Lung (tissue), 12 donors: ENCODE measurements around the gene TEAD1. TPM values are rescaled to one million over a fixed set of nuclear protein-coding genes. Genes with fewer than 3 reads are reported as not detected.

Source experiments
- ATAC-seq: fragments of 200-7000 bp; cut with Tn5 transposase; one replicate; pipeline ENCODE4 v1.9.1; 2020; ENCODE audit warnings: moderate number of reproducible peaks; ENCODE audit not compliant: insufficient read depth, low FRiP score
- DNase-seq, 3 donors: peaks; one replicate each; pipeline ENCODE4 v3.0.0-alpha.2; 2013 to 2017
- H3K27ac ChIP-seq, 2 donors: one replicate each; pipeline ENCODE4 v1.5.1; 2013; ENCODE audit warnings: mild to moderate bottlenecking in 2 of 2, moderate library complexity in 2 of 2, control low read depth in 1 of 2, inconsistent platforms in 1 of 2, low read depth in 1 of 2, low read length in 1 of 2
- H3K27me3 ChIP-seq, 3 donors: one replicate each; pipeline ENCODE4 v1.5.1; 2013; ENCODE audit warnings: low read length in 2 of 3; ENCODE audit not compliant: control insufficient read depth in 3 of 3, insufficient read depth in 3 of 3
- H3K36me3 ChIP-seq, 4 donors: one replicate each; pipeline ENCODE4 v1.5.1; 2013; ENCODE audit warnings: low read length in 4 of 4, mild to moderate bottlenecking in 1 of 4, moderate library complexity in 1 of 4; ENCODE audit not compliant: control insufficient read depth in 4 of 4, insufficient read depth in 4 of 4
- H3K4me1 ChIP-seq, 5 donors: one replicate each; pipeline ENCODE4 v1.5.1; 2013; ENCODE audit warnings: low read length in 5 of 5, mild to moderate bottlenecking in 2 of 5, moderate library complexity in 1 of 5; ENCODE audit not compliant: control insufficient read depth in 5 of 5, insufficient read depth in 5 of 5
- H3K4me3 ChIP-seq: one replicate; pipeline ENCODE4 v1.5.1; 2013; ENCODE audit warnings: mild to moderate bottlenecking, control low read depth, moderate library complexity
- H3K9ac ChIP-seq, 2 donors: one replicate each; pipeline ENCODE4 v1.5.1; 2013; ENCODE audit warnings: low read length in 2 of 2, control low read depth in 1 of 2; ENCODE audit not compliant: insufficient read depth in 1 of 2
- H3K9me3 ChIP-seq, 4 donors: one replicate each; pipeline ENCODE4 v1.5.1; 2013; ENCODE audit warnings: low read length in 3 of 4, mild to moderate bottlenecking in 1 of 4, moderate library complexity in 1 of 4; ENCODE audit not compliant: control insufficient read depth in 4 of 4, insufficient read depth in 3 of 4
- CTCF ChIP-seq: IDR thresholded peaks from 2 replicates; pipeline ENCODE4 v1.5.1; 2012; ENCODE audit warnings: mild to moderate bottlenecking; ENCODE audit errors: control extremely low read depth, extremely low read depth
- WGBS, 2 donors: extraction: QIAGEN DNeasy Blood & Tissue Kit; methylation state at CpG; one replicate each; pipeline ENCODE4 v1.1.7; 2013; 5-methylcytosine and 5-hydroxymethylcytosine counted together
- polyA plus RNA-seq, 2 donors: library from polyadenylated mRNA; stranded (reverse); fragments of 200-250 nt; gene quantifications; one replicate each; pipeline ENCODE4 v1.2.1, GENCODE V29; 2013
- total RNA-seq, 2 donors: library from RNA; depleted of rRNA in 1 of 2; stranded (reverse); fragments of >200 nt in 1 of 2; gene quantifications; one replicate each; pipeline ENCODE4 v1.2.1, GENCODE V29; 2014 to 2021
- donor health status: control.
- donor health status: control.
- donor health status: Bipolar disorder and iron deficiency.
- donor health status: healthy.
- donor health status: DM: yes; HTN: yes; CAD: no.

The TEAD1 gene
- total and polyA plus RNA-seq, 4 donors: 7.7 to 141 (median 38.8) TPM

- 16 to 32% methylated on average over 21 of the region's 21 CpGs for WGBS, 2 donors
- Histone ChIP-seq H3K27ac (peak overlapping the region; percentile 17 to 76), H3K9ac (peak overlapping the region; percentile 26 to 81), H3K4me3 (no peak overlapping the region), H3K36me3 (peaks cover 0 to 4% (median 3%) of the 10 kb centered on the region in 4 donors), H3K9me3 (no peaks in the 10 kb centered on the region), H3K27me3 (no peaks in the 10 kb centered on the region), H3K4me1 (peaks cover 9 to 57% (median 34%) of the 10 kb centered on the region in 5 donors)
- ATAC-seq (peak; percentile 49), DNase-seq (peak; percentile 89 to 93 (median 89))
- TF ChIP-seq CTCF: no peak
These were observed 6.2 kb downstream of the TEAD1 start for GRCh38 chr11:12680246-12680939.

GRCh38 chr11:12680940-12681258 is 6.7 kb downstream of the TEAD1 start:
- Histone ChIP-seq H3K9ac (peak overlapping the region; percentile 26 to 30), H3K4me3 (no peak overlapping the region), H3K36me3 (peaks cover 0 to 4% (median 3%) of the 10 kb centered on the region in 4 donors), H3K4me1 (peaks cover 9 to 57% (median 37%) of the 10 kb centered on the region in 5 donors), H3K9me3 (no peaks in the 10 kb centered on the region), H3K27ac (peak overlapping the region; percentile 17 to 76), H3K27me3 (no peaks in the 10 kb centered on the region)
- no peak for TF ChIP-seq CTCF
- no peak for DNase-seq
- 46 to 67% methylated on average over 2 of the region's 2 CpGs for WGBS, 2 donors
- no peak for ATAC-seq

GRCh38 chr11:12681466-12681865 is 7.2 kb downstream of the TEAD1 start:
- no peak for TF ChIP-seq CTCF
- H3K4me1 ChIP-seq: peaks cover 9 to 57% (median 41%) of the 10 kb centered on the region in 5 donors
- WGBS, 2 donors: 88 to 97% methylated on average over 4 of the region's 4 CpGs
- H3K4me3 ChIP-seq: no peak overlapping the region
- no peak for DNase-seq
- no peaks in the 10 kb centered on the region for H3K9me3 ChIP-seq
- no peak for ATAC-seq
- no peak overlapping the region for H3K9ac ChIP-seq
- H3K27ac ChIP-seq: peak overlapping the region in 1 of 2 donors; percentile 20
- no peaks in the 10 kb centered on the region for H3K27me3 ChIP-seq
- H3K36me3 ChIP-seq: peaks cover 0 to 4% (median 1%) of the 10 kb centered on the region in 4 donors

DNA sequence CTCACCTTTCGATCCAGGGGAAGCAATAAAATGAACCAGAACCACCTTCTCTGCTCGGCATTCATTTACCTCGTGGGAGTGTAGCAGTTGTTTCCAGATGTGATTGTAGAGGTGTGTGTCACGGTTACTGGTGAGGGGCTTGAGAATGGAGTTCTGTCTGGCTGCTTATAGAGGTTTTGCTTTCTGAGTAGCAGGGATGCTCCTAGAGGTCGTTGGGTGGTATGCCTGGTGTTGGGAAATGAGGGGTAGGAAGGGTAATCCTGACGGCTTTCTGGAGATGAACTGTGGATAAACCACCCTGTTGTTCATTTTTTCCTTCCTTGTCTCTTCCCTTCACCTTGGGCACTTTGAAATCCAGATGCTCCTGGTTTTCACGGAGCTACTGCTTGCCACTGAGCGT is 8.1 kb downstream of the TEAD1 start:
- Histone ChIP-seq H3K27ac (peak overlapping the region in 1 of 2 donors; percentile 35), H3K9me3 (no peaks in the 10 kb centered on the region), H3K4me1 (peaks cover 9 to 61% (median 47%) of the 10 kb centered on the region in 5 donors), H3K9ac (no peak overlapping the region), H3K4me3 (no peak overlapping the region), H3K27me3 (no peaks in the 10 kb centered on the region), H3K36me3 (peaks cover 0 to 4% (median 1%) of the 10 kb centered on the region in 4 donors)
- DNase-seq (no peak), ATAC-seq (no peak)
- no peak for TF ChIP-seq CTCF
- WGBS, 2 donors: 76 to 77% methylated on average over 8 of the region's 8 CpGs
